Pons (tissue), 1 donor: ENCODE measurements around the gene NPTX1.
"Not testable (repeated sequence)": the region's sequence is repeated elsewhere in the genome, so short reads cannot be mapped to it uniquely, and the experiment has no call there.

ENCODE experiments used
- DNase-seq: peaks from one replicate; pipeline ENCODE4 v3.0.0-alpha.2; 2016; ENCODE audit warnings: low spot score

Gene NPTX1

GRCh38 chr17:80475910-80476876 is at the start of gene NPTX1:
NPTX1 (minus strand) TSS chr17:80476607; CDS start chr17:80476446, 161 bp downstream.
- DNase-seq = no peak

- DNase-seq = no peak
Observed at GRCh38 chr17:80523956-80524712, 47.7 kb upstream of the NPTX1 start.

GRCh38 chr17:80523054-80523744 is 46.8 kb upstream of the NPTX1 start:
- no peak for DNase-seq

- DNase-seq = no peak
Observed at GRCh38 chr17:80520810-80521455, 44.5 kb upstream of the NPTX1 start.

GRCh38 chr17:80519091-80519781 is 42.8 kb upstream of the NPTX1 start:
- DNase-seq = no peak

- DNase-seq = no peak
Observed at GRCh38 chr17:80518392-80518791, 42.0 kb upstream of the NPTX1 start.

GRCh38 chr17:80517641-80518040 is 41.2 kb upstream of the NPTX1 start:
- DNase-seq = no peak

- DNase-seq = no peak
Observed at GRCh38 chr17:80516171-80516932, 39.9 kb upstream of the NPTX1 start.

GRCh38 chr17:80513892-80514291 is 37.5 kb upstream of the NPTX1 start:
- DNase-seq = no peak

GRCh38 chr17:80513201-80513600 is 36.8 kb upstream of the NPTX1 start:
- DNase-seq = no peak

GRCh38 chr17:80512233-80512632 is 35.8 kb upstream of the NPTX1 start:
- DNase-seq = no peak

- no peak for DNase-seq
Observed at GRCh38 chr17:80511222-80512180, 35.1 kb upstream of the NPTX1 start.

GRCh38 chr17:80510772-80511171 is 34.4 kb upstream of the NPTX1 start:
- DNase-seq = no peak

- no peak for DNase-seq
Observed at GRCh38 chr17:80510132-80510531, 33.7 kb upstream of the NPTX1 start.

- no peak for DNase-seq
Observed at GRCh38 chr17:80509311-80509710, 32.9 kb upstream of the NPTX1 start.

GRCh38 chr17:80507965-80508364 is 31.6 kb upstream of the NPTX1 start:
- no peak for DNase-seq

- not testable (repeated sequence) for DNase-seq
Observed at GRCh38 chr17:80507177-80507576, 30.8 kb upstream of the NPTX1 start.

- no peak for DNase-seq
Observed at GRCh38 chr17:80504686-80505413, 28.4 kb upstream of the NPTX1 start.

GRCh38 chr17:80503921-80504320 is 27.5 kb upstream of the NPTX1 start:
- no peak for DNase-seq
